ENCODE data around the gene RAD52.

DNA sequence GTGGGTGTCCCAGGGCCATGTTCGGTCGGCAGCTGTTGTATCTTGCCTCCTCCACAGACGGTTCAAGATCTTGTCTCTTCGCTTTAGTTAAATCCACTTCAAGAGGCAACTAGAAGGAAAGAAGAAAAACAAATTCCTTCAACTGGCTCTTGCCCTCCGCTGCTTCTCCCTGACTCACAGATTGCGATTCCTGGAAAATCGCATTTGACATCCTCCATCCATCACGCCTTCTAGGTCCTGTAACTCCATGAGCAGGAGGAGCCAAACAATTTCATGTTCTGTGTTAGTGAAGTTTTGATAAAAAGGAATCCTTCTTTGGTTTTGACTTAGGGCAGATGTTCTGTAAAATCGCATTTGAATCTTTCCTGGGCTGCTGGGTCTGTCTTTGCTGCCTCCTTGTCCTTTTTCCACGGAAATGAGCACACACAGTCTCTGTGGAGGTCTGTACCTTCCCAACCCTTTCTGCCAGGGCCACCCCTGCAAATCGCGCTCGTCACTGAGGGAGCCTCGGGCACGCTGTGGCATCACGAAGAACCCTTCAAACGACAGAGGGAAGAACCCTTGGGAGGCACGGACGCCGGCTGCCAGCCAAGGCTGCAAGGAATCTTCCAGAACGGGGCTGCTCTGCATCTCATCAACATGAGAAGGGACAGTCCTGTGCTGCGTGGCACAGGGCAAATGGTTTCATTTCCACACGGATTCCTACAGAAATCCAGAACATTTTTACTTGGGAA is 32.6 kb downstream of the RAD52 start:
- no peak for TF ChIP-seq CTCF (conservative IDR thresholded peaks at IDR 0.05; ENCODE audit: low read depth, low read length)
- TF ChIP-seq EZH2 (IDR thresholded peaks at IDR 0.05; ENCODE audit: borderline replicate concordance, low read depth, low read length, poor library complexity, severe bottlenecking), result no peak

All from A673 (cell line).